IMR-90 (cell line): Measurements from ENCODE around the gene TRDN. TPM values are rescaled to one million over a fixed set of nuclear protein-coding genes. Genes with fewer than 3 reads are reported as not detected.

Experiments used
- ATAC-seq: fragments of 200-7000 bp; cut with Tn5 transposase; 2 replicates; pipeline ENCODE4 v1.9.1; 2020; ENCODE audit warnings: low read depth, mild to moderate bottlenecking, moderate library complexity
- BruUV-seq: library from RNA; stranded (reverse); fragments of 400-500 nt; replicated peaks from 2 replicates; lab custom pipeline; 2021; lab: Mats Ljungman, UMichigan
- CTCF ChIA-PET: fragments of 300-600 bp; formaldehyde crosslinking; extraction: SDS; loops from one replicate; lab custom pipeline; 2021; ENCODE audit warnings: antibody characterized with exemption; lab: Yijun Ruan, JAX
- POLR2A ChIA-PET: fragments of 300-600 bp; sonication (Branson Sonifier 250); formaldehyde crosslinking; loops from one replicate; lab custom pipeline; 2022; ENCODE audit warnings: antibody characterized with exemption; ENCODE audit not compliant: unreplicated experiment; lab: Charles Lee
- DNase-seq: peaks from one replicate; pipeline ENCODE4 v3.0.0; 2013
- H2AFZ ChIP-seq: replicated peaks from 2 replicates; pipeline ENCODE3; 2013; ENCODE audit warnings: low read length, mild to moderate bottlenecking; ENCODE audit not compliant: poor library complexity
- H2AK5ac ChIP-seq: 2 replicates; pipeline ENCODE4 v1.6.1; 2013; ENCODE audit warnings: low read depth, low read length, inconsistent platforms
- H2AK9ac ChIP-seq: replicated peaks from 2 replicates; pipeline ENCODE3; 2013; ENCODE audit warnings: mild to moderate bottlenecking, low read depth, low read length, moderate library complexity; ENCODE audit not compliant: poor library complexity
- H2BK120ac ChIP-seq: 2 replicates; pipeline ENCODE4 v1.6.1; 2013; ENCODE audit warnings: low read depth, low read length, inconsistent platforms
- H2BK15ac ChIP-seq: 3 replicates; pipeline ENCODE4 v1.6.1; 2013; ENCODE audit warnings: low read depth, low read length, inconsistent platforms
- H2BK20ac ChIP-seq: 2 replicates; pipeline ENCODE4 v1.6.1; 2013; ENCODE audit warnings: low read depth, mild to moderate bottlenecking, inconsistent platforms, low read length, moderate library complexity
- H2BK5ac ChIP-seq: 2 replicates; pipeline ENCODE4 v1.6.1; 2013; ENCODE audit warnings: mild to moderate bottlenecking, low read depth, low read length, inconsistent platforms; ENCODE audit not compliant: poor library complexity, severe bottlenecking
- H3K14ac ChIP-seq: replicated peaks from 2 replicates; pipeline ENCODE4 v1.6.1; 2013; ENCODE audit warnings: low read depth, low read length, inconsistent platforms
- H3K18ac ChIP-seq: 2 replicates; pipeline ENCODE4 v1.6.1; 2013; ENCODE audit warnings: low read depth, low read length, control low read depth
- H3K23ac ChIP-seq: 2 replicates; pipeline ENCODE4 v1.6.1; 2013; ENCODE audit warnings: low read depth, low read length, inconsistent platforms
- H3K27ac ChIP-seq: 2 replicates; pipeline ENCODE4 v1.5.1; 2013; ENCODE audit warnings: mild to moderate bottlenecking, control low read depth, low read length; ENCODE audit not compliant: insufficient read depth
- H3K27me3 ChIP-seq: 2 replicates; pipeline ENCODE4 v1.6.1; 2013; ENCODE audit warnings: low read length; ENCODE audit not compliant: control insufficient read depth, insufficient read depth
- H3K36me3 ChIP-seq: 2 replicates; pipeline ENCODE4 v1.6.1; 2013; ENCODE audit warnings: low read length, mixed read lengths; ENCODE audit not compliant: control insufficient read depth, insufficient read depth
- H3K4ac ChIP-seq: 2 replicates; pipeline ENCODE4 v1.6.1; 2013; ENCODE audit warnings: low read depth, low read length, inconsistent platforms
- H3K4me1 ChIP-seq: 2 replicates; pipeline ENCODE4 v1.6.1; 2013; ENCODE audit warnings: low read length, mixed read lengths; ENCODE audit not compliant: control insufficient read depth, insufficient read depth
- H3K4me2 ChIP-seq: 2 replicates; pipeline ENCODE4 v1.6.1; 2013; ENCODE audit warnings: low read depth, mild to moderate bottlenecking, control low read depth, low read length, moderate library complexity
- H3K4me3 ChIP-seq: 2 replicates; pipeline ENCODE4 v1.5.1; 2013; ENCODE audit warnings: low read depth, mild to moderate bottlenecking, control low read depth, low read length, moderate library complexity; ENCODE audit not compliant: insufficient read depth
- H3K56ac ChIP-seq: 2 replicates; pipeline ENCODE4 v1.6.1; 2013; ENCODE audit warnings: low read length, inconsistent platforms; ENCODE audit not compliant: insufficient read depth; ENCODE audit errors: extremely low read depth
- H3K79me1 ChIP-seq, 2 experiments: 2 replicates each; pipeline ENCODE4 v1.6.1; 2013; ENCODE audit warnings: low read length in 2 of 2, inconsistent platforms in 1 of 2, low read depth in 1 of 2
- H3K9ac ChIP-seq: 2 replicates; pipeline ENCODE4 v1.6.1; 2013; ENCODE audit warnings: low read depth, low read length, control low read depth
- H3K9me1 ChIP-seq: 2 replicates; pipeline ENCODE4 v1.6.1; 2013; ENCODE audit warnings: low read length, inconsistent platforms; ENCODE audit not compliant: insufficient read depth
- H3K9me3 ChIP-seq: 2 replicates; pipeline ENCODE4 v1.6.1; 2013; ENCODE audit warnings: low read length; ENCODE audit not compliant: control insufficient read depth, insufficient read depth
- H4K20me1 ChIP-seq: 2 replicates; pipeline ENCODE4 v1.6.1; 2013; ENCODE audit warnings: low read length, inconsistent platforms; ENCODE audit not compliant: insufficient read depth
- H4K5ac ChIP-seq: 2 replicates; pipeline ENCODE4 v1.6.1; 2013; ENCODE audit warnings: mild to moderate bottlenecking, low read depth, low read length, control low read depth
- H4K8ac ChIP-seq, 2 experiments: 2 replicates each; pipeline ENCODE4 v1.6.1; 2013; ENCODE audit warnings: low read depth in 2 of 2, low read length in 2 of 2, control low read depth in 1 of 2, inconsistent platforms in 1 of 2
- H4K91ac ChIP-seq: 2 replicates; pipeline ENCODE4 v1.6.1; 2013; ENCODE audit warnings: low read depth, low read length, inconsistent platforms; ENCODE audit not compliant: insufficient read depth
- BHLHE40 ChIP-seq: fragments of 150-350 bp; IDR thresholded peaks from 2 replicates; pipeline ENCODE4 v1.6.1; 2016; ENCODE audit warnings: mild to moderate bottlenecking, low read depth, low read length
- CEBPB ChIP-seq: IDR thresholded peaks from 2 replicates; pipeline ENCODE4 v1.6.1; 2012; ENCODE audit warnings: low read depth, low read length, improper control_type of control experiment
- CHD1 ChIP-seq: IDR thresholded peaks from 2 replicates; pipeline ENCODE4 v1.6.1; 2012; ENCODE audit warnings: low read depth, low read length, improper control_type of control experiment
- CTCF ChIP-seq: conservative IDR thresholded peaks from 2 replicates; pipeline ENCODE4 v1.5.1; 2012; ENCODE audit warnings: mild to moderate bottlenecking, low read depth, low read length, improper control_type of control experiment
- ELK1 ChIP-seq: fragments of 150-350 bp; IDR thresholded peaks from 2 replicates; pipeline ENCODE4 v1.6.1; 2016; ENCODE audit warnings: low read depth, mild to moderate bottlenecking, low read length, moderate library complexity, borderline replicate concordance
- FOS ChIP-seq: fragments of 150-350 bp; IDR thresholded peaks from 2 replicates; pipeline ENCODE4 v1.6.1; 2016; ENCODE audit warnings: low read depth, low read length
- MAFK ChIP-seq: IDR thresholded peaks from 2 replicates; pipeline ENCODE4 v1.6.1; 2012; ENCODE audit warnings: low read depth, low read length, improper control_type of control experiment
- MAZ ChIP-seq: IDR thresholded peaks from 2 replicates; pipeline ENCODE4 v1.6.1; 2012; ENCODE audit warnings: low read depth, mild to moderate bottlenecking, low read length, improper control_type of control experiment, moderate library complexity, borderline replicate concordance
- MXI1 ChIP-seq: IDR thresholded peaks from 2 replicates; pipeline ENCODE4 v1.6.1; 2012; ENCODE audit warnings: low read depth, mild to moderate bottlenecking, low read length, moderate library complexity, borderline replicate concordance
- NFE2L2 ChIP-seq: fragments of 150-350 bp; IDR thresholded peaks from 2 replicates; pipeline ENCODE4 v1.6.1; 2016; ENCODE audit warnings: low read depth, mild to moderate bottlenecking, low read length
- POLR2A ChIP-seq: IDR thresholded peaks from 2 replicates; pipeline ENCODE4 v1.6.1; 2012; ENCODE audit warnings: mild to moderate bottlenecking, low read depth, low read length
- RAD21 ChIP-seq: IDR thresholded peaks from 2 replicates; pipeline ENCODE4 v1.6.1; 2012; ENCODE audit warnings: low read length, improper control_type of control experiment
- RCOR1 ChIP-seq: IDR thresholded peaks from 2 replicates; pipeline ENCODE4 v1.6.1; 2012; ENCODE audit warnings: mild to moderate bottlenecking, low read length, improper control_type of control experiment; ENCODE audit not compliant: insufficient replicate concordance
- RFX5 ChIP-seq: IDR thresholded peaks from 2 replicates; pipeline ENCODE4 v1.8.0; 2012; ENCODE audit warnings: low read depth, mild to moderate bottlenecking, low read length, moderate library complexity
- SMC3 ChIP-seq: fragments of 150-350 bp; IDR thresholded peaks from 2 replicates; pipeline ENCODE4 v1.6.1; 2016; ENCODE audit warnings: low read depth, mild to moderate bottlenecking, antibody characterized with exemption, low read length, moderate library complexity
- USF2 ChIP-seq: fragments of 150-350 bp; IDR thresholded peaks from 2 replicates; pipeline ENCODE4 v1.6.1; 2017; ENCODE audit warnings: mild to moderate bottlenecking, antibody characterized with exemption, low read length, low read depth
- WGBS, 2 experiments: methylation state at CpG; one replicate each; pipeline versions ENCODE4 v1.1.5 to v1.1.7; 2013; ENCODE audit warnings: missing lambda C conversion rate in 2 of 2; ENCODE audit not compliant: insufficient read length in 1 of 2; ENCODE audit errors: extremely low coverage in 2 of 2; 5-methylcytosine and 5-hydroxymethylcytosine counted together
- dilution Hi-C: fragments of 300-500 bp; cut with HindIII; formaldehyde crosslinking; loops from one replicate; pipeline ENCODE4 v1.14.3; 2018; ENCODE audit warnings: low sequenced_read_pairs; ENCODE audit not compliant: unreplicated experiment
- in situ Hi-C: fragments of 300-500 bp; cut with MboI; formaldehyde crosslinking; loops from 3 replicates; pipeline ENCODE4 v1.14.3; 2019; ENCODE audit warnings: low sequenced_read_pairs, inconsistent platforms, mixed read lengths
- intact Hi-C: fragments of 100-400 bp; cut with micrococcal nuclease; formaldehyde crosslinking; loops from 2 replicates; pipeline ENCODE4 v1.10.0; 2022
- polyA plus RNA-seq, 3 experiments: library from polyadenylated mRNA; depleted of rRNA; stranded (reverse); fragments of >200 nt; gene quantifications; 2 replicates each; pipeline ENCODE4 v1.2.3, GENCODE V29; 2012; ENCODE audit warnings: low replicate concordance in 1 of 3
- total RNA-seq: library from RNA; depleted of rRNA; stranded (reverse); fragments of >200 nt; gene quantifications from 2 replicates; pipeline ENCODE4 v1.2.3, GENCODE V29; 2012

The TRDN gene
- total and polyA plus RNA-seq, 2 of the 4 experiments (the other 2 are of a cell fraction) = not detected

GRCh38 chr6:123203928-123204327, 432.8 kb downstream of the TRDN start:
- dilution Hi-C loops = no loop called here
- no CpG with 5 or more reads among the region's 1 CpG for WGBS, 2 experiments
- H3K4me1 ChIP-seq = no peaks in the 10 kb centered on the region
- no peak overlapping the region for H4K8ac ChIP-seq
- no peaks in the 10 kb centered on the region for H3K79me1 ChIP-seq
- ATAC-seq = no peak
- no peak overlapping the region for H4K91ac ChIP-seq
- H3K4ac ChIP-seq = no peak overlapping the region
- H3K27ac ChIP-seq = no peak overlapping the region
- H2AK5ac ChIP-seq = no peak overlapping the region
- no peak overlapping the region for H3K4me2 ChIP-seq
- H2AK9ac ChIP-seq = no peak overlapping the region
- H3K9ac ChIP-seq = no peak overlapping the region
- in situ Hi-C loops = no loop called here
- H3K9me1 ChIP-seq = no peaks in the 10 kb centered on the region
- no peaks in the 10 kb centered on the region for H3K36me3 ChIP-seq
- no peak overlapping the region for H3K18ac ChIP-seq
- no peak overlapping the region for H2AFZ ChIP-seq
- intact Hi-C loops = no loop called here
- H4K5ac ChIP-seq = no peak overlapping the region
- H3K23ac ChIP-seq = no peak overlapping the region
- H3K4me3 ChIP-seq = no peak overlapping the region
- H2BK15ac ChIP-seq = no peak overlapping the region
- ChIA-PET POLR2A (no interaction called here), CTCF (no interaction called here)
- no peak overlapping the region for H3K14ac ChIP-seq
- H4K20me1 ChIP-seq = no peaks in the 10 kb centered on the region
- H3K56ac ChIP-seq = no peak overlapping the region
- H2BK120ac ChIP-seq = no peak overlapping the region
- no peak for DNase-seq
- TF ChIP-seq CEBPB (no peak), USF2 (no peak), ELK1 (no peak), RAD21 (no peak), MAZ (no peak), MAFK (no peak), FOS (no peak), NFE2L2 (no peak), MXI1 (no peak), BHLHE40 (no peak), RCOR1 (no peak), CHD1 (no peak), CTCF (no peak), SMC3 (no peak), RFX5 (no peak), POLR2A (no peak)
- H3K9me3 ChIP-seq = peaks cover 5% of the 10 kb centered on the region
- no TSS peak for BruUV-seq
- H2BK5ac ChIP-seq = no peak overlapping the region
- H3K27me3 ChIP-seq = no peaks in the 10 kb centered on the region
- no peak overlapping the region for H2BK20ac ChIP-seq
